ENCODE measurements around the gene ADORA1. TPM values are rescaled to one million over a fixed set of nuclear protein-coding genes. Genes with fewer than 3 reads are reported as not detected.

ADORA1 gene
- polyA plus RNA-seq, 1 donor (not counting 4 experiments of a cell fraction or from before 2014, with no cell fraction given), result 0.09 TPM

GRCh38 chr1:203124546-203125317 lies 2.8 kb upstream of the ADORA1 start:
- FAIRE-seq (peak; percentile 59), DNase-seq (ENCODE audit: low read depth, low spot score) (no peak)
- no peaks in the 10 kb centered on the region for H3K36me3 ChIP-seq (ENCODE audit: control insufficient read depth in 2 of 2, extremely low read depth in 1 of 2, insufficient read depth in 2 of 2, low read length in 2 of 2)
- H3K27me3 ChIP-seq (ENCODE audit: control insufficient read depth, extremely low read depth, insufficient read depth, low read length), result peaks cover 66% of the 10 kb centered on the region
- H3K9me3 ChIP-seq (ENCODE audit: control insufficient read depth, low read depth, low read length), result no peaks in the 10 kb centered on the region
- no peak overlapping the region for H3K4me2 ChIP-seq (ENCODE audit: control insufficient read depth, extremely low read depth, insufficient read depth, low read depth, low read length)
- dilution Hi-C loops (cut with MboI; ENCODE audit: extremely low pct_ligation_motif_present, low sequenced_read_pairs), result no loop called here
- TF ChIP-seq CTCF (optimal IDR thresholded peaks at IDR 0.05 in 1 of 3, IDR thresholded peaks at IDR 0.05 in 1 of 3, conservative IDR thresholded peaks at IDR 0.05 in 1 of 3; ENCODE audit: extremely low read depth in 1 of 3, insufficient read depth in 2 of 3, low read length in 3 of 3) (no peak), EZH2 (IDR thresholded peaks at IDR 0.05; ENCODE audit: low read length) (no peak)
- H3K9me1 ChIP-seq (ENCODE audit: control insufficient read depth, extremely low read depth, insufficient read depth, low read length), result no peaks in the 10 kb centered on the region
- no peak overlapping the region for H3K27ac ChIP-seq (ENCODE audit: control insufficient read depth, insufficient read depth, low read length)
- H3K79me2 ChIP-seq (ENCODE audit: control insufficient read depth, insufficient read depth, low read length), result no peaks in the 10 kb centered on the region
- no peak overlapping the region for H3K4me3 ChIP-seq (ENCODE audit: control insufficient read depth in 2 of 3, extremely low read depth in 1 of 3, insufficient read depth in 2 of 3, low read depth in 1 of 3, low read length in 3 of 3)
- H2AFZ ChIP-seq (ENCODE audit: control insufficient read depth, low read length), result no peak overlapping the region
- no peaks in the 10 kb centered on the region for H4K20me1 ChIP-seq (ENCODE audit: control insufficient read depth, extremely low read depth, insufficient read depth, low read length)
- H3K4me1 ChIP-seq (ENCODE audit: control insufficient read depth, extremely low read depth, insufficient read depth, low read length), result peaks cover 5% of the 10 kb centered on the region
- H3K9ac ChIP-seq (ENCODE audit: control insufficient read depth, extremely low read depth, insufficient read depth, low read length), result no peak overlapping the region

GRCh38 chr1:203126151-203126865 lies 1.2 kb upstream of the ADORA1 start:
- no peaks in the 10 kb centered on the region for H4K20me1 ChIP-seq (ENCODE audit: control insufficient read depth, extremely low read depth, insufficient read depth, low read length)

More at GRCh38 chr1:203126151-203126865, 1.2 kb upstream of the ADORA1 start:
- dilution Hi-C loops (cut with MboI; ENCODE audit: extremely low pct_ligation_motif_present, low sequenced_read_pairs), result no loop called here
- Histone ChIP-seq H3K27ac (ENCODE audit: control insufficient read depth, insufficient read depth, low read length) (no peak overlapping the region), H2AFZ (ENCODE audit: control insufficient read depth, low read length) (no peak overlapping the region), H3K4me1 (ENCODE audit: control insufficient read depth, extremely low read depth, insufficient read depth, low read length) (peaks cover 5% of the 10 kb centered on the region), H3K4me3 (ENCODE audit: control insufficient read depth in 2 of 3, extremely low read depth in 1 of 3, insufficient read depth in 2 of 3, low read depth in 1 of 3, low read length in 3 of 3) (no peak overlapping the region), H3K79me2 (ENCODE audit: control insufficient read depth, insufficient read depth, low read length) (no peaks in the 10 kb centered on the region), H3K9me1 (ENCODE audit: control insufficient read depth, extremely low read depth, insufficient read depth, low read length) (no peaks in the 10 kb centered on the region), H3K36me3 (ENCODE audit: control insufficient read depth in 2 of 2, extremely low read depth in 1 of 2, insufficient read depth in 2 of 2, low read length in 2 of 2) (no peaks in the 10 kb centered on the region), H3K4me2 (ENCODE audit: control insufficient read depth, extremely low read depth, insufficient read depth, low read depth, low read length) (no peak overlapping the region), H3K9me3 (ENCODE audit: control insufficient read depth, low read depth, low read length) (no peaks in the 10 kb centered on the region), H3K27me3 (ENCODE audit: control insufficient read depth, extremely low read depth, insufficient read depth, low read length) (peaks cover 64% of the 10 kb centered on the region), H3K9ac (ENCODE audit: control insufficient read depth, extremely low read depth, insufficient read depth, low read length) (no peak overlapping the region)
- TF ChIP-seq EZH2 (IDR thresholded peaks at IDR 0.05; ENCODE audit: low read length) (no peak), CTCF (optimal IDR thresholded peaks at IDR 0.05 in 1 of 3, IDR thresholded peaks at IDR 0.05 in 1 of 3, conservative IDR thresholded peaks at IDR 0.05 in 1 of 3; ENCODE audit: extremely low read depth in 1 of 3, insufficient read depth in 2 of 3, low read length in 3 of 3) (peak; percentile 42 to 52 (median 49))
- no peak for DNase-seq (ENCODE audit: low read depth, low spot score)
- peak; percentile 9 for FAIRE-seq
